ENCODE data around the gene LYPLA2. TPM values are rescaled to one million over a fixed set of nuclear protein-coding genes. Genes with fewer than 3 reads are reported as not detected.
A peak's percentile ranks its signal among the peaks of the same experiment; 100 is the strongest.

LYPLA2 gene
- total and polyA plus RNA-seq, 2 donors (not counting 3 experiments of a cell fraction or from before 2014, with no cell fraction given), result 110 to 137 TPM

DNA sequence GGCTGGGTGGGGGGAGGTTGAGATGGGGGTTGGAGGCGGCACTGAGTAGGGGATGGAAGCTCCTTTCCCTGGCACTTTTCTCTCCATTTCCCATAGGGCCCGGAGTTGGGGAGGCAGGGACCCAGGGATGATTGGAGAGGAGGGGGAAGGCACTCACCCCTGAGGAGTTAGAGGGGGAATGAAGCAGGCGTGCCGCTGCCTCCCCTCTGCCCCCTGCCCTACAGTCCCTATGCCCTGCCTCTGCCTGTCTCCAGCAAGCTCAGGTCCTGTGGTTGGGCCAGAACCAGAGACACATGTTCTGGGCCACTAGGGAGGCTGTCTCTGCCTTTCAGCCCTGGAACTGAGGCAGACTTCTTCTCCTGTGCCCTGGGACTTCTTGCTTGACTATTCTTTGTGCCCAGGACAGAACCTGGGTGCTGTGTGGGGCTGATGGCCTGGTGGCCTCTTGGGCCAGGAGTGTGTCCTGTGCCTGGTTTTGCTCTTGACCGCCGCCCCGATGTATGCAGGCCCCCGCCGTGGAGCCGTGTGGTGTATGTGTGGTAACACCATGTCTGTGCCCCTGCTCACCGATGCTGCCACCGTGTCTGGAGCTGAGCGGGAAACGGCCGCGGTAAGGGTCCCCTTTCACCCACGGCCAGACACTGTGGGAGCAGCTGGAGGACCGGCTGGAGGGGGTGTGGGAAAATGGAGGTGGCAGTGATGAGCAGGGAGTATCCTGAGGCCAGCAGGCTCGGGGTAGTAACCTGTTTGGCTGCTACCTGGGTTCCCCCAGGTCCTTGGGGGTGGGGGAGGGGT lies 1.4 kb downstream of the LYPLA2 start:
- no TSS peak for BruUV-seq (replicated peaks)
- Histone ChIP-seq H3K9ac (replicated peaks; ENCODE audit: extremely low read depth, insufficient read depth, low read length) (peak overlapping the region; percentile 15), H2AFZ (ENCODE audit: low read depth, low read length) (no peak overlapping the region), H3K27ac (ENCODE audit: insufficient read depth, low read depth, low read length) (peak overlapping the region; percentile 12), H3K4me2 (ENCODE audit: insufficient read depth, low read length) (peak overlapping the region; percentile 75), H3K9me3 (replicated peaks; ENCODE audit: control insufficient read depth, insufficient read depth, low read length) (no peaks in the 10 kb centered on the region), H3K4me3 (replicated peaks in 1 of 3; ENCODE audit: insufficient read depth in 1 of 3, low read depth in 1 of 3, low read length in 3 of 3) (peak overlapping the region; percentile 51 to 99 (median 77)), H4K20me1 (replicated peaks; ENCODE audit: control insufficient read depth, extremely low read depth, insufficient read depth, low read length) (no peaks in the 10 kb centered on the region), H3K4me1 (ENCODE audit: control insufficient read depth, extremely low read depth, insufficient read depth, low read length) (peaks cover 22% of the 10 kb centered on the region), H3K79me2 (ENCODE audit: control insufficient read depth, insufficient read depth, low read length) (peaks cover 24% of the 10 kb centered on the region), H3K27me3 (ENCODE audit: control insufficient read depth in 2 of 2, insufficient read depth in 2 of 2, low read length in 2 of 2) (no peaks in the 10 kb centered on the region), H3K9me1 (replicated peaks; ENCODE audit: control insufficient read depth, extremely low read depth, insufficient read depth, low read length) (no peaks in the 10 kb centered on the region), H3K36me3 (ENCODE audit: control insufficient read depth in 2 of 2, extremely low read depth in 1 of 2, insufficient read depth in 2 of 2, low read length in 2 of 2) (peaks cover 4 to 30% of the 10 kb centered on the region in 2 experiments)
- TF ChIP-seq POLR2AphosphoS5 (IDR thresholded peaks at IDR 0.05; ENCODE audit: insufficient read depth, low read depth, low read length) (no peak), FOS (IDR thresholded peaks at IDR 0.05; ENCODE audit: borderline replicate concordance, insufficient read depth, low read length) (no peak), MYC (IDR thresholded peaks at IDR 0.05; ENCODE audit: low read depth, low read length) (no peak), JUN (IDR thresholded peaks at IDR 0.05; ENCODE audit: borderline replicate concordance, insufficient read depth, insufficient read length, low read depth) (no peak), EZH2 (IDR thresholded peaks at IDR 0.05; ENCODE audit: borderline replicate concordance, low read depth, low read length, severe bottlenecking) (no peak), GATA2 (IDR thresholded peaks at IDR 0.05; ENCODE audit: insufficient read depth, insufficient read length, low read depth, low read length) (no peak), POLR2A (IDR thresholded peaks at IDR 0.05; ENCODE audit: low read depth, low read length) (no peak)
- TF ChIP-seq, protein P1, sequence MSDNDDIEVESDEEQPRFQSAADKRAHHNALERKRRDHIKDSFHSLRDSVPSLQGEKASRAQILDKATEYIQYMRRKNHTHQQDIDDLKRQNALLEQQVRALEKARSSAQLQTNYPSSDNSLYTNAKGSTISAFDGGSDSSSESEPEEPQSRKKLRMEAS (IDR thresholded peaks at IDR 0.05; ENCODE audit: insufficient read depth, insufficient read length), result no peak
- TF ChIP-seq, protein P2, sequence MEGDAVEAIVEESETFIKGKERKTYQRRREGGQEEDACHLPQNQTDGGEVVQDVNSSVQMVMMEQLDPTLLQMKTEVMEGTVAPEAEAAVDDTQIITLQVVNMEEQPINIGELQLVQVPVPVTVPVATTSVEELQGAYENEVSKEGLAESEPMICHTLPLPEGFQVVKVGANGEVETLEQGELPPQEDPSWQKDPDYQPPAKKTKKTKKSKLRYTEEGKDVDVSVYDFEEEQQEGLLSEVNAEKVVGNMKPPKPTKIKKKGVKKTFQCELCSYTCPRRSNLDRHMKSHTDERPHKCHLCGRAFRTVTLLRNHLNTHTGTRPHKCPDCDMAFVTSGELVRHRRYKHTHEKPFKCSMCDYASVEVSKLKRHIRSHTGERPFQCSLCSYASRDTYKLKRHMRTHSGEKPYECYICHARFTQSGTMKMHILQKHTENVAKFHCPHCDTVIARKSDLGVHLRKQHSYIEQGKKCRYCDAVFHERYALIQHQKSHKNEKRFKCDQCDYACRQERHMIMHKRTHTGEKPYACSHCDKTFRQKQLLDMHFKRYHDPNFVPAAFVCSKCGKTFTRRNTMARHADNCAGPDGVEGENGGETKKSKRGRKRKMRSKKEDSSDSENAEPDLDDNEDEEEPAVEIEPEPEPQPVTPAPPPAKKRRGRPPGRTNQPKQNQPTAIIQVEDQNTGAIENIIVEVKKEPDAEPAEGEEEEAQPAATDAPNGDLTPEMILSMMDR (IDR thresholded peaks at IDR 0.05; ENCODE audit: extremely low read depth in 1 of 2, insufficient read depth in 1 of 2, low read depth in 1 of 2, low read length in 2 of 2), result no peak
- FAIRE-seq (no peak), DNase-seq (ENCODE audit: low read depth, low spot score) (no peak)
- dilution Hi-C loops (cut with MboI; ENCODE audit: extremely low pct_ligation_motif_present, low sequenced_read_pairs), result no loop called here
- CTCF ChIA-PET, result interaction anchor here (0.7 to 3.3 kb wide), 5 partner anchors 8 to 63 kb away, joined by 3 to 22 read pairs (median 4); partner anchors contain the start of genes GALE and PITHD1
- intact Hi-C loops (cut with micrococcal nuclease), result no loop called here
- POLR2A ChIA-PET, result interaction anchor here (1.4 to 1.7 kb wide), 2 partner anchors 8 to 14 kb away, joined by 3 to 7 read pairs; partner anchors contain the start of genes GALE and PITHD1
